ENCODE data around the gene METTL23. TPM values are rescaled to one million over a fixed set of nuclear protein-coding genes. Genes with fewer than 3 reads are reported as not detected.
"Not testable (repeated sequence)": the region's sequence is repeated elsewhere in the genome, so short reads cannot be mapped to it uniquely, and the experiment has no call there.

METTL23 gene
- total RNA-seq, 3 donors from 2014 or later = 22.5 to 30.4 (median 28.7) TPM

GRCh38 chr17:76725580-76726230 is 934 bp upstream of the METTL23 start:
- Histone ChIP-seq H3K36me3 (ENCODE audit: low read depth) (peaks cover 14% of the 10 kb centered on the region), H3K4me3 (peak overlapping the region; percentile 86), H3K9me3 (no peaks in the 10 kb centered on the region), H3K4me1 (ENCODE audit: low read depth) (peaks cover 27% of the 10 kb centered on the region)
- intact Hi-C loops (cut with DNase I, micrococcal nuclease) = no loop called here
- ATAC-seq (peak; percentile 63), DNase-seq (peak; percentile 88 to 91 (median 88))
- TF ChIP-seq CTCF (IDR thresholded peaks at IDR 0.05) = no peak

GRCh38 chr17:76726231-76726775 is 336 bp upstream of the METTL23 start, which contains the start of gene JMJD6:
Gene JMJD6 (minus strand): TSS chr17:76726606. CDS start chr17:76726475, 131 bp downstream.
- Histone ChIP-seq H3K9me3 (no peaks in the 10 kb centered on the region), H3K36me3 (ENCODE audit: low read depth) (peaks cover 10% of the 10 kb centered on the region), H3K4me3 (peak within 1 kb of the TSS; percentile 86), H3K4me1 (ENCODE audit: low read depth) (peaks cover 24% of the 10 kb centered on the region)
- DNase-seq (peak; percentile 96 to 99 (median 97)), ATAC-seq (peak; percentile 90)
- intact Hi-C loops (cut with DNase I, micrococcal nuclease) = no loop called here
- TF ChIP-seq CTCF (IDR thresholded peaks at IDR 0.05) = no peak

- Histone ChIP-seq H3K4me3 (no peak overlapping the region), H3K9me3 (no peaks in the 10 kb centered on the region), H3K4me1 (ENCODE audit: low read depth) (peaks cover 24% of the 10 kb centered on the region), H3K36me3 (ENCODE audit: low read depth) (no peaks in the 10 kb centered on the region)
- no peak for ATAC-seq
- intact Hi-C loops (cut with DNase I, micrococcal nuclease) = no loop called here
- TF ChIP-seq CTCF (IDR thresholded peaks at IDR 0.05) = no peak
- DNase-seq = peak in 1 of 3 donors; percentile 39
Measured at GRCh38 chr17:76727745-76728456, 1.3 kb downstream of the METTL23 start.

- H3K9me3 ChIP-seq; ATAC-seq; intact Hi-C loops (cut with DNase I, micrococcal nuclease); H3K36me3 ChIP-seq (ENCODE audit: low read depth); H3K4me3 ChIP-seq; DNase-seq: not testable (repeated sequence)
- H3K4me1 ChIP-seq (ENCODE audit: low read depth) = peaks cover 21% of the 10 kb centered on the region
Measured at GRCh38 chr17:76731800-76732733, 5.4 kb downstream of the METTL23 start.

GRCh38 chr17:76732734-76733617 is 6.3 kb downstream of the METTL23 start:
- Histone ChIP-seq H3K9me3 (no peaks in the 10 kb centered on the region), H3K36me3 (ENCODE audit: low read depth) (no peaks in the 10 kb centered on the region), H3K4me1 (ENCODE audit: low read depth) (peaks cover 16% of the 10 kb centered on the region), H3K4me3 (no peak overlapping the region)
- DNase-seq (no peak), ATAC-seq (no peak)
- intact Hi-C loops (cut with DNase I, micrococcal nuclease) = no loop called here
- no peak for TF ChIP-seq CTCF (IDR thresholded peaks at IDR 0.05)
